ENCODE results near the gene PANK3. TPM values are rescaled to one million over a fixed set of nuclear protein-coding genes. Genes with fewer than 3 reads are reported as not detected.

PANK3 gene
- total and polyA plus RNA-seq, 4 donors = 51.4 to 161 (median 71.1) TPM

DNA sequence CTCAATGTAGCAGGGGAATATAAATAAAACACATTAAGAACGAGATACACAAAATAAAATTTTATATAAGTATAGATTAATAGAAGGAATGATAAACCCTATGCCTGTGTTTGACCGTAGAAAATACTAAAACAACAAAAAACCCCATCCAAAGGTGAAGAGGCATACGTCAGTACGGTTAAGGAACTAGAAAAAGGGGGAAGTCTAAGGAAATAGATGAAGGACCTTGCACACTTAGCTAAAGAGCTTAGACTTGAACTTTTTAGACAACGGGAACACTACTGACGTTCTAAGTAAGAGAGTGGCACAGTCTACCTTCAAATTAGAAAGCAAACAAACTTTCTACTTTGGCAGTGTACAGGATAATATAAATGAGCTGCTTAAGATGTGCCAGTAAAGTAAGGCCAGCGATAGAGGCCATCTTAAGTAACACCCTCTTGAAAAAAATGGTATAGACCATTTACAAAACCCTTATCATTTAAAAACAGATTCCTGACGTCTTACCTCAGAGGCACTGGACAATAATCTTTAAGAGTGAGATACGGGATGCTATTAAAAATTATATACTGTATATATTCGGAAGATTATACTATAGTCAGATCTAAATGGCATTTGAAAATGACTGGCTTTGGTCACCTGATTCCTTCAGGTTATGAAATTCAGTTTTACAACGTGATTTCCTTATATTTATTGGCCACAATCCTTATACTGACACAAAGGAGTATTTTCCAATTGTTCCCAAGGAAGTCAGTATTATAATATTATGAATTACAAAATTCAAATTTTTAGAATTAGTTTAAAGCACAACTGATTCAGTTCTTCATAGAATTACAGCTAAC is 8.5 kb downstream of the PANK3 start:
- Histone ChIP-seq H3K4me1 (ENCODE audit: control insufficient read depth, insufficient read depth, low read length) (no peaks in the 10 kb centered on the region), H3K27ac (ENCODE audit: low read depth, low read length) (no peak overlapping the region), H3K27me3 (ENCODE audit: control insufficient read depth, insufficient read depth, low read length) (no peaks in the 10 kb centered on the region), H3K36me3 (ENCODE audit: control insufficient read depth, insufficient read depth, low read length) (peaks cover 3% of the 10 kb centered on the region), H3K9me3 (ENCODE audit: control insufficient read depth, insufficient read depth, low read length) (no peaks in the 10 kb centered on the region), H3K4me3 (ENCODE audit: low read depth, low read length) (no peak overlapping the region)
- WGBS (ENCODE audit: insufficient coverage) = no CpG with 5 or more reads among the region's 11 CpGs
- DNase-seq (ENCODE audit: low read depth in 4 of 6, low spot score in 6 of 6) = no peak

DNA sequence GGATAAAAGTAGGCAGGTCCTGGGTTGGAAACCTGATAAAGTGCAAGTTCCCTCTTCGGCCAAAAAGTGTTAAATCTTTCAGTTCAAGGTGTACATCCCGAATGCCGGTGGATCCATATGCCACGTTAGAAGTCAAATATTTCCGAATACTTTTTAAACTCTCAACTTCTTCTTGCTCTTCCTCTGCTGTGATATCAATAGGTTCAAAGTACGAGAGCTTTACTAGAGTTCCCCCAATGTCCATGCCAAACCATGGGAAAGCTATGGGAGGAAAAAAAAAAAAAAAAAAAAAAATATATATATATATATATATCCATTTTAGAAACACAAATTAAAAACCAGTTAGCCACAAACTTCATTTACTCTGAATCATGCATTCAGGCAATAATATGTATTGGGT is 10.4 kb downstream of the PANK3 start:
- WGBS (ENCODE audit: insufficient coverage) = 100% methylated on average over 2 of the region's 6 CpGs
- Histone ChIP-seq H3K27me3 (ENCODE audit: control insufficient read depth, insufficient read depth, low read length) (no peaks in the 10 kb centered on the region), H3K27ac (ENCODE audit: low read depth, low read length) (no peak overlapping the region), H3K9me3 (ENCODE audit: control insufficient read depth, insufficient read depth, low read length) (no peaks in the 10 kb centered on the region), H3K4me3 (ENCODE audit: low read depth, low read length) (no peak overlapping the region), H3K4me1 (ENCODE audit: control insufficient read depth, insufficient read depth, low read length) (no peaks in the 10 kb centered on the region), H3K36me3 (ENCODE audit: control insufficient read depth, insufficient read depth, low read length) (peaks cover 5% of the 10 kb centered on the region)
- no peak for DNase-seq (ENCODE audit: low read depth in 4 of 6, low spot score in 6 of 6)

DNA sequence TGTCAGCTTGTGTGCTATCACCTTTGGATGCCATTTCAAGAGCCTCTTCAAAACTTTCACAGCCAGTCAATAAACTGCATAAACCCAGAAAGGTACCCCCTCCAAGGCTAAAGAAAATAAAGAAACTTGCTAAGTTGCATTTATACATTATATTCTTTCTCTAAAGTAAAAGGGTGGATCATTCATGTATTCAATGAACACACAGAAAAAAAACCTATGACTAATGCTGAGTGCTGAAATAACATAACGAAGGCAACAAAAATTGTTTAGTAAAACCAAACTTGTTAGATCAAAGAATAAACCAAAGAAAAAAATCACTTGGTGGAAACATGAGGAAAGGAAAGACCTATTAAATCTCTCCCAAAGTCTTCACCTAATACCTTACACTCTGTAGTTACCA is 15.2 kb downstream of the PANK3 start:
- no CpG with 5 or more reads among the region's 1 CpG for WGBS (ENCODE audit: insufficient coverage)
- Histone ChIP-seq H3K4me1 (ENCODE audit: control insufficient read depth, insufficient read depth, low read length) (no peaks in the 10 kb centered on the region), H3K9me3 (ENCODE audit: control insufficient read depth, insufficient read depth, low read length) (no peaks in the 10 kb centered on the region), H3K27me3 (ENCODE audit: control insufficient read depth, insufficient read depth, low read length) (no peaks in the 10 kb centered on the region), H3K4me3 (ENCODE audit: low read depth, low read length) (no peak overlapping the region), H3K36me3 (ENCODE audit: control insufficient read depth, insufficient read depth, low read length) (peaks cover 7% of the 10 kb centered on the region), H3K27ac (ENCODE audit: low read depth, low read length) (no peak overlapping the region)
- no peak for DNase-seq (ENCODE audit: low read depth in 4 of 6, low spot score in 6 of 6)

DNA sequence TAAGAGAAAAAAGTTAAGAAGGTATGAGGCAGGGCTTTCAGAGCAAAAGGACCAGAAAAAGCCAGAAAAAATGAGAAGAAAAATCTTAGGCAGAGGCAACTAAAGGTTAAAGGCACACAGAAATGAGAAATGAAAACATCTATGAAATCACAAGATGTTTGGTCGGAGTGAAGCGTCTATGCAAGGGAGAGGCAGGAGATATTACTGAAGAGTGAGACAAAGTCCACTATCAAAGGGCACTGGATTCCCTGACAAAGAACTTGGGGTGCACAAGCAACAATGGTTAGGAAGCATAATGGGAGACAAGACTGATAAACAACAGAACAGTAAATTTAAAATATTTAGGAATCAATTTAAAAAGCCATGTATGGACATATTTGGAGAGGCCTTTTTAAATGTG is 16.9 kb downstream of the PANK3 start:
- Histone ChIP-seq H3K27me3 (ENCODE audit: control insufficient read depth, insufficient read depth, low read length) (no peaks in the 10 kb centered on the region), H3K4me3 (ENCODE audit: low read depth, low read length) (no peak overlapping the region), H3K9me3 (ENCODE audit: control insufficient read depth, insufficient read depth, low read length) (no peaks in the 10 kb centered on the region), H3K27ac (ENCODE audit: low read depth, low read length) (no peak overlapping the region), H3K36me3 (ENCODE audit: control insufficient read depth, insufficient read depth, low read length) (peaks cover 17% of the 10 kb centered on the region), H3K4me1 (ENCODE audit: control insufficient read depth, insufficient read depth, low read length) (no peaks in the 10 kb centered on the region)
- DNase-seq (ENCODE audit: low read depth in 4 of 6, low spot score in 6 of 6) = no peak
- WGBS (ENCODE audit: insufficient coverage) = no CpG with 5 or more reads among the region's 2 CpGs

DNA sequence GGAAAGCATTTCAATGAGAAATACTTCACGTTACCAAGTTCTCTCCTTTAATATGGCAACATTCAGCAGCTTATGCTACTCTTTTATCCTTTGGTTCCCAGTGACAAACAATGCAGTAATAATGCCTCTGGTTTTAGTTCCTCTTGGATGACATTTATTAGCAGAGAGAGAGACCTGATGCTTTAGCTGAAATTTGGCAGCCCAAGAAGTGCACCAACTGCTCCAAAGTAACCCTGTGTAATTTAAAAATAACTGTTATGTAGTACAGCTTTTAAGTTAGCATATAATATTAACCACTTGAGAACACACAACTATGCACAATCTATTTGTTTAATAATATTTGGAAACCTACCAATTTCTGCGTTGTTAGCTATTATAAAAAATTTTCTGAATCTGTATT is 21.8 kb downstream of the PANK3 start:
- Histone ChIP-seq H3K36me3 (ENCODE audit: control insufficient read depth, insufficient read depth, low read length) (peaks cover 10% of the 10 kb centered on the region), H3K4me1 (ENCODE audit: control insufficient read depth, insufficient read depth, low read length) (no peaks in the 10 kb centered on the region), H3K4me3 (ENCODE audit: low read depth, low read length) (no peak overlapping the region), H3K27me3 (ENCODE audit: control insufficient read depth, insufficient read depth, low read length) (no peaks in the 10 kb centered on the region), H3K27ac (ENCODE audit: low read depth, low read length) (no peak overlapping the region), H3K9me3 (ENCODE audit: control insufficient read depth, insufficient read depth, low read length) (no peaks in the 10 kb centered on the region)
- DNase-seq (ENCODE audit: low read depth in 4 of 6, low spot score in 6 of 6) = no peak
- WGBS (ENCODE audit: insufficient coverage) = no CpG with 5 or more reads among the region's 2 CpGs

- Histone ChIP-seq H3K27me3 (ENCODE audit: control insufficient read depth, insufficient read depth, low read length) (no peaks in the 10 kb centered on the region), H3K4me1 (ENCODE audit: control insufficient read depth, insufficient read depth, low read length) (no peaks in the 10 kb centered on the region), H3K36me3 (ENCODE audit: control insufficient read depth, insufficient read depth, low read length) (peaks cover 7% of the 10 kb centered on the region), H3K9me3 (ENCODE audit: control insufficient read depth, insufficient read depth, low read length) (no peaks in the 10 kb centered on the region), H3K4me3 (ENCODE audit: low read depth, low read length) (no peak overlapping the region), H3K27ac (ENCODE audit: low read depth, low read length) (no peak overlapping the region)
- no peak for DNase-seq (ENCODE audit: low read depth in 4 of 6, low spot score in 6 of 6)
- no CpG with 5 or more reads among the region's 2 CpGs for WGBS (ENCODE audit: insufficient coverage)
Observed at GRCh38 chr5:168553377-168554130, 25.6 kb downstream of the PANK3 start.

- WGBS (ENCODE audit: insufficient coverage) = no CpG with 5 or more reads among the region's 1 CpG
- no peaks in the 10 kb centered on the region for H3K4me1 ChIP-seq (ENCODE audit: control insufficient read depth, insufficient read depth, low read length)
- no peaks in the 10 kb centered on the region for H3K9me3 ChIP-seq (ENCODE audit: control insufficient read depth, insufficient read depth, low read length)
- H3K27me3 ChIP-seq (ENCODE audit: control insufficient read depth, insufficient read depth, low read length) = no peaks in the 10 kb centered on the region
- no peak overlapping the region for H3K4me3 ChIP-seq (ENCODE audit: low read depth, low read length)
- H3K27ac ChIP-seq (ENCODE audit: low read depth, low read length) = no peak overlapping the region
- DNase-seq (ENCODE audit: low read depth in 4 of 6, low spot score in 6 of 6) = no peak
- no peaks in the 10 kb centered on the region for H3K36me3 ChIP-seq (ENCODE audit: control insufficient read depth, insufficient read depth, low read length)
Observed at GRCh38 chr5:168552146-168552545, 27.0 kb downstream of the PANK3 start.

DNA sequence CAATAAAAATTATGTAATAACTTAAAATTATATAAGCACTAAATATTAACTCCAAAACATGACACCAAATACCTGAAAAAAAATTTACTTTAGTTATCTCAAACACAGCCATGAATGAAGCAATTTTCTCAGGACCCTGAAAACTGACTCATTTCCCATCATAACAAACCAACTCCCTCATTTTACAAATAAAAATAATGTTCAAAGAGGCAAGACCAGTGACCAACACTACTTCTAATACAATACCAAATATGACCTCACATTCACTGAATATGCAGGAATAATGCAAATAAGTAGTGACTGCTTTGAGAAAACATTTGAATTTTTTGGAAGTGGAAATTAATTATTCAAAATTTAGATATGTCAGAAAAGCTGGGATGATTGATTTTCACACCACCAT is 28.5 kb downstream of the PANK3 start:
- H3K27ac ChIP-seq (ENCODE audit: low read depth, low read length) = no peak overlapping the region
- H3K4me3 ChIP-seq (ENCODE audit: low read depth, low read length) = no peak overlapping the region
- no peaks in the 10 kb centered on the region for H3K27me3 ChIP-seq (ENCODE audit: control insufficient read depth, insufficient read depth, low read length)
- DNase-seq (ENCODE audit: low read depth in 4 of 6, low spot score in 6 of 6) = no peak
- H3K36me3 ChIP-seq (ENCODE audit: control insufficient read depth, insufficient read depth, low read length) = peaks cover 3% of the 10 kb centered on the region
- no peaks in the 10 kb centered on the region for H3K4me1 ChIP-seq (ENCODE audit: control insufficient read depth, insufficient read depth, low read length)
- no peaks in the 10 kb centered on the region for H3K9me3 ChIP-seq (ENCODE audit: control insufficient read depth, insufficient read depth, low read length)

- H3K4me3 ChIP-seq (ENCODE audit: low read depth, low read length) = no peak overlapping the region
- no peaks in the 10 kb centered on the region for H3K9me3 ChIP-seq (ENCODE audit: control insufficient read depth, insufficient read depth, low read length)
- peaks cover 3% of the 10 kb centered on the region for H3K36me3 ChIP-seq (ENCODE audit: control insufficient read depth, insufficient read depth, low read length)
- no peak overlapping the region for H3K27ac ChIP-seq (ENCODE audit: low read depth, low read length)
- DNase-seq (ENCODE audit: low read depth in 4 of 6, low spot score in 6 of 6) = no peak
- no peaks in the 10 kb centered on the region for H3K27me3 ChIP-seq (ENCODE audit: control insufficient read depth, insufficient read depth, low read length)
- H3K4me1 ChIP-seq (ENCODE audit: control insufficient read depth, insufficient read depth, low read length) = no peaks in the 10 kb centered on the region
- WGBS (ENCODE audit: insufficient coverage) = 98% methylated on average over 4 of the region's 7 CpGs
Observed at GRCh38 chr5:168549554-168549953, 29.6 kb downstream of the PANK3 start.

DNA sequence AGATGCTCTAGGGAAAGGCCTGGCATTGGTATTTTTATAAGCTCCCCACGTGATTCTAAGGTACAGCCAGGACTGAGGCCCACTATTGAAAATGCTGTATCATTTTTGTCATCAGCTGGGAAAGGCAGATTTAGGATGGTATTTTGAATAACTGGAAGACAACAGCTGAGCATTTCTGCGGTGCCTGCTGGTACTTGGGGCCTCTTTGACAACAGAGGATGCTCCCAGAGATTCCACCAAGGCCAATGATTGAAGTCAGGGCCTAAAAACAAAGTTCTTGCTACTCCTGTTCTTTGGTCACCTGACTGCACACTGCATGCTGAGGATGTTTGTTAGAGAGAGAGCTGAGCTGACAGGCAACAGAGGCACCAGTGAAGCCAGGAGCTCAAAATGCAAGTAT is 42.0 kb downstream of the PANK3 start:
- 84% methylated on average over 2 of the region's 2 CpGs for WGBS (ENCODE audit: insufficient coverage)
- H3K4me1 ChIP-seq (ENCODE audit: control insufficient read depth, insufficient read depth, low read length) = no peaks in the 10 kb centered on the region
- H3K4me3 ChIP-seq (ENCODE audit: low read depth, low read length) = no peak overlapping the region
- no peak for DNase-seq (ENCODE audit: low read depth in 4 of 6, low spot score in 6 of 6)
- H3K27ac ChIP-seq (ENCODE audit: low read depth, low read length) = no peak overlapping the region
- no peaks in the 10 kb centered on the region for H3K36me3 ChIP-seq (ENCODE audit: control insufficient read depth, insufficient read depth, low read length)
- no peaks in the 10 kb centered on the region for H3K9me3 ChIP-seq (ENCODE audit: control insufficient read depth, insufficient read depth, low read length)
- H3K27me3 ChIP-seq (ENCODE audit: control insufficient read depth, insufficient read depth, low read length) = no peaks in the 10 kb centered on the region

Data from spinal cord (tissue), 10 donors.